Gastrocnemius medialis (tissue), 4 donors: ENCODE data around the gene KDELR3. TPM values are rescaled to one million over a fixed set of nuclear protein-coding genes. Genes with fewer than 3 reads are reported as not detected.

ENCODE experiments used
- ATAC-seq, 2 donors: fragments of 150-250 bp; one replicate each; pipeline ENCODE4 v1.9.1; 2016
- DNase-seq, 2 donors: peaks; one replicate each; pipeline ENCODE4 v3.0.0-alpha.2; 2019
- H3K27ac ChIP-seq, 4 donors: fragments of 200-600 bp; sonication (generic); 1 replicate in 1 of 4; 2 replicates in 3 of 4; pipeline ENCODE4 v1.5.1; 2016 to 2018; ENCODE audit warnings: mild to moderate bottlenecking in 2 of 4, moderate library complexity in 1 of 4
- H3K27me3 ChIP-seq, 3 donors: fragments of 200-600 bp; sonication (generic) in 2 of 3; 1 replicate in 1 of 3; 2 replicates in 2 of 3; pipeline versions ENCODE4 v1.5.1 to v1.6.0; 2016 to 2019; ENCODE audit warnings: mild to moderate bottlenecking in 1 of 3, moderate library complexity in 1 of 3
- H3K36me3 ChIP-seq, 2 donors: fragments of 200-600 bp; sonication (generic) in 1 of 2; one replicate each; pipeline ENCODE4 v1.5.1; 2017 to 2018
- H3K4me1 ChIP-seq, 2 donors: fragments of 200-600 bp; sonication (generic) in 1 of 2; one replicate each; pipeline ENCODE4 v1.5.1; 2016 to 2017; ENCODE audit warnings: mild to moderate bottlenecking in 2 of 2
- H3K4me3 ChIP-seq, 4 donors: fragments of 200-600 bp; sonication (generic) in 3 of 4; 1 replicate in 1 of 4; 2 replicates in 3 of 4; pipeline ENCODE4 v1.5.1; 2016 to 2019; ENCODE audit warnings: mild to moderate bottlenecking in 2 of 4
- H3K9me3 ChIP-seq, 3 donors: fragments of 200-600 bp; sonication (generic) in 2 of 3; 1 replicate in 1 of 3; 2 replicates in 2 of 3; pipeline ENCODE4 v1.5.1; 2016 to 2019
- POLR2A ChIP-seq, 2 donors: fragments of 450-650 bp; IDR thresholded peaks; one replicate each; pipeline ENCODE4 v1.6.1; 2017; ENCODE audit warnings: antibody characterized with exemption in 2 of 2, mild to moderate bottlenecking in 2 of 2, moderate library complexity in 2 of 2
- in situ Hi-C, 4 donors: fragments of 200-750 bp; cut with MboI; loops; one replicate each; pipeline versions ENCODE4 v1.15.0 to v1.8.0; 2017; ENCODE audit warnings: low sequenced_read_pairs in 4 of 4
- intact Hi-C: fragments of 100-400 bp; cut with DNase I; formaldehyde crosslinking; loops from one replicate; pipeline ENCODE4 v1.15.1; 2023; ENCODE audit warnings: low total_unique reads
- total RNA-seq, 4 donors: library from RNA; depleted of rRNA; stranded (reverse); fragments of >200 nt; gene quantifications; one replicate each; pipeline versions ENCODE4 v1.1.0 to v1.2.3, GENCODE V29; 2016
- TF ChIP-seq, protein P1 (sequence below), 5 experiments: fragments of 450-650 bp in 3 of 5; fragments of 200-600 bp in 2 of 5; sonication (generic) in 2 of 5; IDR thresholded peaks in 4 of 5; conservative IDR thresholded peaks in 1 of 5; 1 replicate in 4 of 5; 2 replicates in 1 of 5; pipeline ENCODE4 v1.5.1; 2016 to 2019; ENCODE audit warnings: antibody characterized with exemption in 5 of 5, mild to moderate bottlenecking in 3 of 5, moderate library complexity in 3 of 5

KDELR3 gene
- total RNA-seq, 4 donors from 2014 or later = 0.34 to 2.0 (median 1.3) TPM; not detected in 1

DNA sequence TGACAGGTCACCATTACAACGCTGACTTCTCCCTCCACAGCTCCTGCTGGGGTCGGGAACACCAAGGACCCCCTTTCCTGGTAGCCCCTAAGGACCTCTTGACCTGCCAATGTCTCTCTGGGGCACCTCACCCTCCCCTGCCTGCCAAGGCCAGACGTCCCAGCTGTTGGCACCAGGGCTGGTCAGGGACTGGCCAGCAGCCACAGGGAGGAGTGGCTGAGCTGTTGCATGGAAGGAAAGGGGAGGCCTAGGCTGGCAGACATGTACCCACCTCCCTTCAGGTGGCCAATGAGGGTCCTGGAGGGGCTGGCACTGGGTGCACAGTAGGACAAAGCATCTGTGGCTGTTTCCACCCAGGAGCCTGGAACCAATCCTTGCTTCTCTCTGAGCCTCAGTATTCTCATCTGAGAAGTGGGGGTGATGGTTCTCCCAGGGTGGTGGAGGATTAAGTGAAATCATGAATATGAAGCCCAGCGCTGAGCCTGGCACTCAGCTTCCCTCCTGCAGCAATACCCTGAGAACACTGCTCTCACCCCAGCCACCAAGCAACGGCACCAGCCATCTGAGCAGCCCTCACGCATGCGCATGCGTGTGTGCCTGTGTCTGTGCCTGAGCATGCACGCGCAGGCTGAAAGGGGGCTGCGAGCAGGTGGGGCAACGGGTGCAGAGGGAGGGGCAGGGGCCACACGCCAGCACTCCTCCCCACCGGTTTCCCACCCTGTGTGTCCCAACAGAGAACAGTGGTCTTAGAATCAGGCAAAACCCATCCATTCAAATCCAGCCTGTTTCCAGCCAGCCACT is 18.8 kb upstream of the KDELR3 start:
- Histone ChIP-seq H3K27me3 (peaks cover 26 to 56% (median 46%) of the 10 kb centered on the region in 3 donors), H3K4me1 (no peaks in the 10 kb centered on the region), H3K27ac (no peak overlapping the region), H3K9me3 (no peaks in the 10 kb centered on the region), H3K4me3 (no peak overlapping the region), H3K36me3 (no peaks in the 10 kb centered on the region)
- TF ChIP-seq POLR2A (IDR thresholded peaks at IDR 0.05) = no peak
- TF ChIP-seq, protein P1, sequence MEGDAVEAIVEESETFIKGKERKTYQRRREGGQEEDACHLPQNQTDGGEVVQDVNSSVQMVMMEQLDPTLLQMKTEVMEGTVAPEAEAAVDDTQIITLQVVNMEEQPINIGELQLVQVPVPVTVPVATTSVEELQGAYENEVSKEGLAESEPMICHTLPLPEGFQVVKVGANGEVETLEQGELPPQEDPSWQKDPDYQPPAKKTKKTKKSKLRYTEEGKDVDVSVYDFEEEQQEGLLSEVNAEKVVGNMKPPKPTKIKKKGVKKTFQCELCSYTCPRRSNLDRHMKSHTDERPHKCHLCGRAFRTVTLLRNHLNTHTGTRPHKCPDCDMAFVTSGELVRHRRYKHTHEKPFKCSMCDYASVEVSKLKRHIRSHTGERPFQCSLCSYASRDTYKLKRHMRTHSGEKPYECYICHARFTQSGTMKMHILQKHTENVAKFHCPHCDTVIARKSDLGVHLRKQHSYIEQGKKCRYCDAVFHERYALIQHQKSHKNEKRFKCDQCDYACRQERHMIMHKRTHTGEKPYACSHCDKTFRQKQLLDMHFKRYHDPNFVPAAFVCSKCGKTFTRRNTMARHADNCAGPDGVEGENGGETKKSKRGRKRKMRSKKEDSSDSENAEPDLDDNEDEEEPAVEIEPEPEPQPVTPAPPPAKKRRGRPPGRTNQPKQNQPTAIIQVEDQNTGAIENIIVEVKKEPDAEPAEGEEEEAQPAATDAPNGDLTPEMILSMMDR (IDR thresholded peaks at IDR 0.05 in 4 of 5, conservative IDR thresholded peaks at IDR 0.05 in 1 of 5) = no peak
- in situ Hi-C loops = no loop called here
- no peak for ATAC-seq
- intact Hi-C loops = no loop called here
- no peak for DNase-seq

DNA sequence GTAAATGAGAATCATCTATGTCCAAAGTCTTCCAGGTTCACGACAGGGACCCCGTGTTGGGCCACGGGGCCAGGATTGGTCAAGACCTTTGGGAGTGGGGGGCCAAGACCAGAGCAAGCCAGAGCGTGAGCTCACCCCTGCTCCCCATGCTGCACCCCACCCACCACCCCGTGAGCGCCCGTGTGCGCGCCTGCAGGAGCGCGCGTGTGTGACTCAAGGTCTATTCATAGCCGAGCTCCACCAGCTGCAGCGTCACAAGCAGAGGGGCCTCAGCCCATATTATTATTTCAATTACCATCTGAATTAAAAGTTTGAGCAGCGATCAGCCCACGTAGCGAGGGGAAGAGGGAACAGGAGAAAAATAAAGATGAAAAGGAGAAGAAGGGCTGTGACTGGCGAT is 18.1 kb upstream of the KDELR3 start:
- no peaks in the 10 kb centered on the region for H3K9me3 ChIP-seq
- TF ChIP-seq, protein P1 (IDR thresholded peaks at IDR 0.05 in 4 of 5, conservative IDR thresholded peaks at IDR 0.05 in 1 of 5) = no peak
- no peak for TF ChIP-seq POLR2A (IDR thresholded peaks at IDR 0.05)
- no peak overlapping the region for H3K4me3 ChIP-seq
- in situ Hi-C loops = no loop called here
- no peaks in the 10 kb centered on the region for H3K4me1 ChIP-seq
- intact Hi-C loops = no loop called here
- H3K27me3 ChIP-seq = peaks cover 31 to 54% (median 53%) of the 10 kb centered on the region in 3 donors
- no peak overlapping the region for H3K27ac ChIP-seq
- no peak for DNase-seq
- no peak for ATAC-seq
- no peaks in the 10 kb centered on the region for H3K36me3 ChIP-seq

DNA sequence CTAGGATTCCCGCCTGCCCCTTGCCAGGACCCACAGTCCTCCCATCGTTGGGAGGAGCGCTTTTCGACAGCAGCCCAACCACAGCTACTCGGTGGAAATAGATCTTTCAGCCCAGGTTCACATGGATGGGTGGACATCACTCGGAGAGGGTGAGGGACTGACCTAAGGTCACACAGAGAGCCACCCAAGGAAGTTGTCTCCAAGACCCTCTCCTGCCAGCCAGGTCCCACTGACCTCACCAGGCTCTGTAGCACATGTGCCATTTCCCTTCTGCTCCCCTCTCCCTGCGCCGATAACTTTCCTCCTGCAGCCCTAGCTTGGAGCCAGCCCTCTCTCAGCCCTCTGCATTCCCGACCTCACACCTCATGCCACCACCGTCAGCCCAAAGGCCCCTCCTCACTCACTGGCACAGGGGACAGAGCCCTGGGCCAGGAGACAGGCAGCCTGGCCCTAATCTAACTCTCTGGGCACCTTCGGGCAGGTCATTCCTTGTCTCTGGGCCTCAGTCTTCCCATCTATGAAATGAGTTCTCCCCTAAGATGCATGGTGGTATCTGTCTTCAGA is 17.6 kb upstream of the KDELR3 start:
- intact Hi-C loops (no loop called here), in situ Hi-C loops (no loop called here)
- no peak for TF ChIP-seq POLR2A (IDR thresholded peaks at IDR 0.05)
- TF ChIP-seq, protein P1 (IDR thresholded peaks at IDR 0.05 in 4 of 5, conservative IDR thresholded peaks at IDR 0.05 in 1 of 5) = no peak
- Histone ChIP-seq H3K36me3 (no peaks in the 10 kb centered on the region), H3K27ac (no peak overlapping the region), H3K9me3 (no peaks in the 10 kb centered on the region), H3K4me1 (no peaks in the 10 kb centered on the region), H3K27me3 (peaks cover 31 to 54% (median 53%) of the 10 kb centered on the region in 3 donors), H3K4me3 (no peak overlapping the region)
- no peak for DNase-seq
- ATAC-seq = no peak

DNA sequence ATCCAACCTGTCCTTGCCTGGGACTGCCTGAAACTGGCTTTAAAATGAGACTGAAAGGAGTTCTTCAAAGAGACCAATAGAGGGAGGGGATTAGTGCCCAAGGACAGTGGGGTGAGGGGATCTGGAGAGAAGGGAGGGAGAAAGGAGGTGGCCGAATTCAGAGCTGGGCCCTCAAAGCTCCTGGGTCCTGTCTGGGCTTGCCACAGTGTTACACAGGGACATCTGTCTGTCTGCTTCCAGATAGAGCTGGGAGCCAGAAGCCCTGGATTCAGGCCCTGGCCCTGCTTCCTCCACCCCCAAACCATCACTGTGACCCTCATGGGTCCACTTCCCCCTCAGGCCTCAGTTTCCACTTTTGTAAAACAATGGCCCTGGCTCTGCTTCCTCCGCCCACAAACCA is 16.5 kb upstream of the KDELR3 start:
- in situ Hi-C loops = no loop called here
- H3K27me3 ChIP-seq = peaks cover 35 to 57% (median 54%) of the 10 kb centered on the region in 3 donors
- no peak for DNase-seq
- ATAC-seq = no peak
- intact Hi-C loops = no loop called here
- TF ChIP-seq, protein P1 (IDR thresholded peaks at IDR 0.05 in 4 of 5, conservative IDR thresholded peaks at IDR 0.05 in 1 of 5) = no peak
- no peaks in the 10 kb centered on the region for H3K9me3 ChIP-seq
- H3K4me3 ChIP-seq = no peak overlapping the region
- H3K36me3 ChIP-seq = no peaks in the 10 kb centered on the region
- no peaks in the 10 kb centered on the region for H3K4me1 ChIP-seq
- no peak overlapping the region for H3K27ac ChIP-seq
